ENCODE results near the gene VAC14.

- TF ChIP-seq CTCF (IDR thresholded peaks at IDR 0.05) (no peak), EZH2 (IDR thresholded peaks at IDR 0.05) (no peak)
These were observed 66.3 kb downstream of the VAC14 start for GRCh38 chr16:70734522-70735095.
